Upper lobe of right lung (tissue), 1 donor: ENCODE results near the gene MROH8. TPM values are rescaled to one million over a fixed set of nuclear protein-coding genes. Genes with fewer than 3 reads are reported as not detected.

ENCODE experiments used
- ATAC-seq: fragments of 200-7000 bp; cut with Tn5 transposase; one replicate; pipeline ENCODE4 v1.9.1; 2020; ENCODE audit warnings: mild to moderate bottlenecking, moderate library complexity
- DNase-seq: peaks from one replicate; pipeline ENCODE4 v3.0.0-alpha.2; 2020
- H3K27ac ChIP-seq: fragments of 200-600 bp; one replicate; pipeline ENCODE4 v1.8.0; 2022
- H3K27me3 ChIP-seq: fragments of 200-600 bp; one replicate; pipeline ENCODE4 v1.8.0; 2022; ENCODE audit warnings: mild to moderate bottlenecking
- H3K36me3 ChIP-seq: fragments of 200-600 bp; one replicate; pipeline ENCODE4 v1.8.0; 2022
- H3K4me1 ChIP-seq: fragments of 200-600 bp; one replicate; pipeline ENCODE4 v1.8.0; 2022
- H3K4me3 ChIP-seq: fragments of 200-600 bp; one replicate; pipeline ENCODE4 v1.8.0; 2022; ENCODE audit warnings: mild to moderate bottlenecking
- H3K9me3 ChIP-seq: fragments of 200-600 bp; one replicate; pipeline ENCODE4 v1.8.0; 2022
- CTCF ChIP-seq: fragments of 200-600 bp; IDR thresholded peaks from one replicate; pipeline ENCODE4 v1.8.0; 2022; ENCODE audit warnings: antibody characterized with exemption
- intact Hi-C: fragments of 100-400 bp; cut with DNase I; formaldehyde crosslinking; loops from one replicate; pipeline ENCODE4 v1.11.0; 2022
- total RNA-seq: library from RNA; stranded (reverse); fragmentation: NEBNext Ultra II Directional; extraction: Animal tissue kit (Norgen Biotek cat#: 25700); gene quantifications from one replicate; pipeline ENCODE4 v1.2.1, GENCODE V29; 2021
- donor health status: DM: no; HTN: yes; CAD: no; lungs with severe emphysema.

The MROH8 gene
- total RNA-seq, 1 donor from 2014 or later = 1.5 TPM

- no peaks in the 10 kb centered on the region for H3K9me3 ChIP-seq
- peaks cover 10% of the 10 kb centered on the region for H3K4me1 ChIP-seq
- TF ChIP-seq CTCF = no peak
- no peak overlapping the region for H3K27ac ChIP-seq
- intact Hi-C loops = no loop called here
- no peak overlapping the region for H3K4me3 ChIP-seq
- DNase-seq (no peak), ATAC-seq (no peak)
- no peaks in the 10 kb centered on the region for H3K27me3 ChIP-seq
- H3K36me3 ChIP-seq = peaks cover 95% of the 10 kb centered on the region
Measured at GRCh38 chr20:37204056-37204455, 24.7 kb upstream of the MROH8 start.

DNA sequence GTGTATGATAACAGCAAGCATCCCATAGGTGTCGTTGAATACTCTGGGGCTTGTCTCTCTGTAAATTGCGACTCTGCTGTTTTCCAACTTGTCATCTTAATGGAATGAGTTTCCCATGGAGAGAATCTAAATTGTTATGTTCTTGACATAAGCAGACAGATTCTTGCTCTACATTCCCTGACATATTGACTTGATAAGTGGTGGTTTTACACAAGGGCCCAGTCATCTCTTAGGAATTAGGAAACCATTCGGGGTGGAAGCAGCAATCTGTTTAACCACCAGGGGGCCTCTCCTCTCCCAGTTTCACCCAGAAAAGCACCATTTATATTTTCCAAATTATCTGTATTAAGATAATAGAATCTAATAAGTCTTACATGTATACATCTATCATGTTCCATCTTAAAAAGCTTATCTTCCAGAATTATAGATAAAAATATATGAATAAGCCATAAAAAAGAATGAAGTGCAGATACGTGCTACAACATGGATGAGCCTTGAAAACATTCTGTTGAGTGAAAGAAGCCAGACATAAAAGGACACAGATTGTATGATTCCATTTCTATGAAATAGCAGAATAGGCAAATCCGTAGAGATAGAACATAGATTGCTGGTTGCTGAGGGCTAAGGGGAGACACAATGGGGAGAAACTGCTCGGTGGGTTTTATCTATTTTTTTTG lies 23.1 kb upstream of the MROH8 start:
- peaks cover 95% of the 10 kb centered on the region for H3K36me3 ChIP-seq
- H3K4me3 ChIP-seq = no peak overlapping the region
- ATAC-seq (peak; percentile 90), DNase-seq (no peak)
- H3K9me3 ChIP-seq = no peaks in the 10 kb centered on the region
- intact Hi-C loops = no loop called here
- peak; percentile 81 for TF ChIP-seq CTCF
- peak overlapping the region; percentile 45 for H3K27ac ChIP-seq
- H3K4me1 ChIP-seq = peaks cover 10% of the 10 kb centered on the region
- no peaks in the 10 kb centered on the region for H3K27me3 ChIP-seq

DNA sequence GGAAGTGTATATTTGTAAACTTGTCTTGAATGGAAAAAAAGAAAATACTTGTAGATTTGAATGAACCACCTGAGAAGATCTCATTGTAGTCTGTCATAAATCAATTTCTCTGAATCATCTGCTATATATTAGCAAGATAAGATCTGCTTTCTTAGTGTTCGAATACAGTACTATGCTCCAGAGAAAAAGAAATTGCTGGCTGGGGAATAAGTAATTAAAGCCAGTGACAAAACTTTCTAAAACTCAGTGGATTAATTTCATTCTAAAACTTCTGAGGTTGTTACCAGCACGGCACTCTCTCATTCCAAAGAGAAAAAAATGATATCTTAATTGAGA lies 22.4 kb upstream of the MROH8 start:
- peaks cover 90% of the 10 kb centered on the region for H3K36me3 ChIP-seq
- TF ChIP-seq CTCF = no peak
- H3K27me3 ChIP-seq = no peaks in the 10 kb centered on the region
- H3K27ac ChIP-seq = peak overlapping the region; percentile 45
- no peak overlapping the region for H3K4me3 ChIP-seq
- no peak for ATAC-seq
- H3K4me1 ChIP-seq = peaks cover 10% of the 10 kb centered on the region
- intact Hi-C loops = no loop called here
- no peaks in the 10 kb centered on the region for H3K9me3 ChIP-seq
- DNase-seq = no peak

DNA sequence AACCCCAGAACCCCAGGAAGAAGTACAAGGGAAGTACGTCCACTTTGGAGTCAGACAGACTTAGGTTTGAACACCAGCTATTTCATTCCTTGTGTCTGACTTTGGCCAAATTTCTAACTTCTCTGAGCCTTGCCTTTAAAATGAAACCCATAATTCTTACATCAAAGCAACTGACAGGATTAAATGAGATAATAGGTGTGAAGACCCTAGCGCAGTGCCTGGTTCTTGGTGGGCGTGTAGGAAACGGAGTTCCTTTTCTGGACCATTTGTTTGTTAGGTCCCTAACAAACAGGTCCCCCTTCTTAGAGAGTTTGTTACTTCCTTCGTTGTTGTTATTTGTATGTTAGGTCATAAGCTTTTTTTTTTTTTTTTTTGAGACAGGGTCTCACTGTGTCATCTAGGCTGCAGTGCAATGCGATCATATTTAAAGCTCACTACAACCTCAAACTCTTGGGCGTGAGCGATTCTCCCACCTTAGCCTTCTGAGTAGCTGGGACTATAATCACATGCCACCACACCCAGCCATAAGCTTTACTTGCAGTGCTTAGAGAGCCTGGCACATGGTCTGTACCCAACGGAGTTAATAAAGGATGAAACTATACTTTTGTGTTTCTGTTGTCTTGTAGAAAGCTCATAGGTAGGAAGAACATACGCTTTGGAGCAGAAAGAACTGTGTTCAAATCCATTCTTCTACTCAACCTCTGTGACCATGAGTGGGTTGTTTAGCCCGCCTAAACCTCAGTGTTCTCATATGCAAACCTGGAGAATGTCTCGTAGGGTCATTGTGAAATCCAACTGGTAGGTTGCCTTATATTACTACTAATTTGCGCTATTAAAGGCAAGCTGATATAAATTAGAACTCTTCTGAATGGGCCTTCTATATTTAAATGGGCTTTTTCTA lies 21.8 kb upstream of the MROH8 start:
- peaks cover 84% of the 10 kb centered on the region for H3K36me3 ChIP-seq

GRCh38 chr20:37200376-37200775 lies 21.0 kb upstream of the MROH8 start:
- Histone ChIP-seq H3K4me1 (peaks cover 10% of the 10 kb centered on the region), H3K27me3 (no peaks in the 10 kb centered on the region), H3K27ac (no peak overlapping the region), H3K36me3 (peaks cover 76% of the 10 kb centered on the region), H3K9me3 (no peaks in the 10 kb centered on the region), H3K4me3 (no peak overlapping the region)
- TF ChIP-seq CTCF = no peak
- intact Hi-C loops = no loop called here
- ATAC-seq = no peak
- no peak for DNase-seq

More for the DNA sequence above, 21.8 kb upstream of the MROH8 start:
- intact Hi-C loops = no loop called here
- Histone ChIP-seq H3K27ac (no peak overlapping the region), H3K27me3 (no peaks in the 10 kb centered on the region), H3K4me3 (no peak overlapping the region), H3K4me1 (peaks cover 10% of the 10 kb centered on the region), H3K9me3 (no peaks in the 10 kb centered on the region)
- DNase-seq (no peak), ATAC-seq (no peak)
- TF ChIP-seq CTCF = no peak
